H9 (cell line): ENCODE data around the gene GSTO2. TPM values are rescaled to one million over a fixed set of nuclear protein-coding genes. Genes with fewer than 3 reads are reported as not detected.
A peak's percentile ranks its signal among the peaks of the same experiment; 100 is the strongest.

Source experiments
- DNase-seq: peaks from one replicate; pipeline ENCODE4 v3.0.0-alpha.2; 2017
- H2AFZ ChIP-seq: one replicate; pipeline ENCODE4 v1.6.1; 2013; ENCODE audit warnings: mild to moderate bottlenecking, low read length, control low read depth, moderate library complexity
- H2AK5ac ChIP-seq: 2 replicates; pipeline ENCODE4 v1.6.1; 2013; ENCODE audit warnings: low read length, control low read depth, mixed read lengths; ENCODE audit not compliant: insufficient read length
- H2BK120ac ChIP-seq: one replicate; pipeline ENCODE4 v1.6.1; 2013; ENCODE audit warnings: low read depth, mild to moderate bottlenecking, low read length, control low read depth, inconsistent platforms; ENCODE audit not compliant: poor library complexity, severe bottlenecking
- H2BK12ac ChIP-seq: 2 replicates; pipeline ENCODE4 v1.6.1; 2013; ENCODE audit warnings: low read length, control low read depth, mixed read lengths, low read depth; ENCODE audit not compliant: insufficient read length
- H2BK15ac ChIP-seq: 2 replicates; pipeline ENCODE4 v1.6.1; 2013; ENCODE audit warnings: low read depth, low read length, control low read depth
- H2BK20ac ChIP-seq: one replicate; pipeline ENCODE4 v1.6.1; 2013; ENCODE audit warnings: low read depth, mild to moderate bottlenecking, low read length, control low read depth, inconsistent platforms; ENCODE audit not compliant: poor library complexity, severe bottlenecking
- H2BK5ac ChIP-seq: 2 replicates; pipeline ENCODE4 v1.6.1; 2013; ENCODE audit warnings: low read length, control low read depth, mixed read lengths; ENCODE audit not compliant: insufficient read length
- H3K14ac ChIP-seq: 2 replicates; pipeline ENCODE4 v1.6.1; 2013; ENCODE audit warnings: low read length, control low read depth; ENCODE audit not compliant: insufficient read depth
- H3K18ac ChIP-seq: 2 replicates; pipeline ENCODE4 v1.6.1; 2013; ENCODE audit warnings: low read depth, mild to moderate bottlenecking, mixed read lengths, low read length, control low read depth; ENCODE audit not compliant: insufficient read length
- H3K23ac ChIP-seq: 2 replicates; pipeline ENCODE4 v1.6.1; 2013; ENCODE audit warnings: low read length, control low read depth, mixed read lengths, low read depth; ENCODE audit not compliant: insufficient read length
- H3K23me2 ChIP-seq: 2 replicates; pipeline ENCODE4 v1.6.1; 2013; ENCODE audit warnings: low read depth, mild to moderate bottlenecking, mixed read lengths, low read length, control low read depth; ENCODE audit not compliant: insufficient read length, poor library complexity, severe bottlenecking
- H3K27ac ChIP-seq: 2 replicates; pipeline ENCODE4 v1.5.1; 2013; ENCODE audit warnings: low read length, control low read depth, mixed read lengths, low read depth; ENCODE audit not compliant: insufficient read length
- H3K27me3 ChIP-seq: 2 replicates; pipeline ENCODE4 v1.6.1; 2013; ENCODE audit warnings: low read length, control low read depth, inconsistent platforms; ENCODE audit not compliant: insufficient read depth
- H3K4ac ChIP-seq: 2 replicates; pipeline ENCODE4 v1.6.1; 2013; ENCODE audit warnings: low read depth, mild to moderate bottlenecking, control low read depth, inconsistent platforms, low read length, moderate library complexity
- H3K4me1 ChIP-seq: 2 replicates; pipeline ENCODE4 v1.6.1; 2013; ENCODE audit warnings: low read length, control low read depth, inconsistent platforms; ENCODE audit not compliant: insufficient read depth
- H3K4me2 ChIP-seq: 2 replicates; pipeline ENCODE4 v1.6.1; 2013; ENCODE audit warnings: low read length, control low read depth, mixed read lengths; ENCODE audit not compliant: insufficient read length, insufficient read depth
- H3K56ac ChIP-seq: 2 replicates; pipeline ENCODE4 v1.6.1; 2013; ENCODE audit warnings: low read depth, mild to moderate bottlenecking, mixed read lengths, low read length, control low read depth; ENCODE audit not compliant: insufficient read length
- H3K79me1 ChIP-seq: 2 replicates; pipeline ENCODE4 v1.6.1; 2013; ENCODE audit warnings: low read depth, mild to moderate bottlenecking, moderate library complexity, low read length, control low read depth, inconsistent platforms; ENCODE audit not compliant: insufficient read depth, poor library complexity, severe bottlenecking
- H3K79me2 ChIP-seq: 2 replicates; pipeline ENCODE4 v1.6.1; 2013; ENCODE audit warnings: low read length, control low read depth, inconsistent platforms; ENCODE audit not compliant: insufficient read depth
- H3K9ac ChIP-seq: 2 replicates; pipeline ENCODE4 v1.6.1; 2013; ENCODE audit warnings: low read length, control low read depth, mixed read lengths; ENCODE audit not compliant: insufficient read length; ENCODE audit errors: extremely low read depth
- H3K9me3 ChIP-seq: one replicate; pipeline ENCODE4 v1.6.1; 2013; ENCODE audit warnings: low read depth, low read length, inconsistent platforms; ENCODE audit not compliant: control insufficient read depth
- H3T11ph ChIP-seq: one replicate; pipeline ENCODE4 v1.6.1; 2013; ENCODE audit warnings: mild to moderate bottlenecking, low read length, control low read depth, inconsistent platforms
- H4K20me1 ChIP-seq: one replicate; pipeline ENCODE4 v1.6.1; 2013; ENCODE audit not compliant: control insufficient read depth, insufficient read length, insufficient read depth
- H4K5ac ChIP-seq: 2 replicates; pipeline ENCODE4 v1.6.1; 2013; ENCODE audit warnings: low read depth, mild to moderate bottlenecking, mixed read lengths, low read length, control low read depth; ENCODE audit not compliant: insufficient read length
- H4K8ac ChIP-seq: replicated peaks from 2 replicates; pipeline ENCODE4 v1.6.1; 2013; ENCODE audit warnings: low read length, control low read depth, mixed read lengths, low read depth; ENCODE audit not compliant: insufficient read length
- H4K91ac ChIP-seq: 2 replicates; pipeline ENCODE4 v1.6.1; 2013; ENCODE audit warnings: low read depth, mild to moderate bottlenecking, moderate library complexity, mixed read lengths, low read length, control low read depth; ENCODE audit not compliant: insufficient read length
- H3K27ac Mint-ChIP-seq, 3 experiments: 2 replicates in 2 of 3; 3 replicates in 1 of 3; pipeline ENCODE4 v1.8.0; 2020 to 2021; ENCODE audit warnings: mixed read lengths in 3 of 3, mild to moderate bottlenecking in 1 of 3, moderate library complexity in 1 of 3
- H3K27me3 Mint-ChIP-seq: 2 replicates; pipeline ENCODE4 v1.8.0; 2021; ENCODE audit warnings: low read depth, mild to moderate bottlenecking, moderate library complexity, mixed read lengths
- H3K36me3 Mint-ChIP-seq, 3 experiments: 2 replicates in 2 of 3; 3 replicates in 1 of 3; pipeline ENCODE4 v1.8.0; 2020 to 2021; ENCODE audit warnings: low read depth in 3 of 3, mixed read lengths in 3 of 3; ENCODE audit not compliant: insufficient read depth in 1 of 3
- H3K4me1 Mint-ChIP-seq, 2 experiments: 2 replicates each; pipeline ENCODE4 v1.8.0; 2020; ENCODE audit warnings: mixed read lengths in 2 of 2
- H3K4me3 Mint-ChIP-seq, 2 experiments: 2 replicates in 1 of 2; 3 replicates in 1 of 2; pipeline ENCODE4 v1.8.0; 2020 to 2021; ENCODE audit warnings: mild to moderate bottlenecking in 2 of 2, mixed read lengths in 2 of 2, moderate library complexity in 1 of 2
- H3K9me3 Mint-ChIP-seq, 2 experiments: 2 replicates in 1 of 2; 3 replicates in 1 of 2; pipeline ENCODE4 v1.8.0; 2020; ENCODE audit warnings: mild to moderate bottlenecking in 2 of 2, mixed read lengths in 2 of 2, moderate library complexity in 1 of 2
- WGBS: extraction: QIAGEN DNeasy Blood & Tissue Kit; methylation state at CpG from one replicate; pipeline ENCODE4 v1.1.7; 2013; ENCODE audit warnings: missing lambda C conversion rate, low lambda C conversion rate, mixed read lengths; ENCODE audit not compliant: insufficient read length; ENCODE audit errors: extremely low coverage; 5-methylcytosine and 5-hydroxymethylcytosine counted together
- total RNA-seq: library from RNA; stranded (reverse); gene quantifications from 2 replicates; pipeline ENCODE4 v1.2.1, GENCODE V29; 2021
- TF ChIP-seq, protein P1 (sequence below): fragments of 200-600 bp; sonication (generic); conservative IDR thresholded peaks from 3 replicates; pipeline ENCODE4 v1.8.0; 2021; ENCODE audit warnings: antibody characterized with exemption, mild to moderate bottlenecking

The GSTO2 gene
- total RNA-seq, 1 experiment from 2014 or later = 14.5 TPM

DNA sequence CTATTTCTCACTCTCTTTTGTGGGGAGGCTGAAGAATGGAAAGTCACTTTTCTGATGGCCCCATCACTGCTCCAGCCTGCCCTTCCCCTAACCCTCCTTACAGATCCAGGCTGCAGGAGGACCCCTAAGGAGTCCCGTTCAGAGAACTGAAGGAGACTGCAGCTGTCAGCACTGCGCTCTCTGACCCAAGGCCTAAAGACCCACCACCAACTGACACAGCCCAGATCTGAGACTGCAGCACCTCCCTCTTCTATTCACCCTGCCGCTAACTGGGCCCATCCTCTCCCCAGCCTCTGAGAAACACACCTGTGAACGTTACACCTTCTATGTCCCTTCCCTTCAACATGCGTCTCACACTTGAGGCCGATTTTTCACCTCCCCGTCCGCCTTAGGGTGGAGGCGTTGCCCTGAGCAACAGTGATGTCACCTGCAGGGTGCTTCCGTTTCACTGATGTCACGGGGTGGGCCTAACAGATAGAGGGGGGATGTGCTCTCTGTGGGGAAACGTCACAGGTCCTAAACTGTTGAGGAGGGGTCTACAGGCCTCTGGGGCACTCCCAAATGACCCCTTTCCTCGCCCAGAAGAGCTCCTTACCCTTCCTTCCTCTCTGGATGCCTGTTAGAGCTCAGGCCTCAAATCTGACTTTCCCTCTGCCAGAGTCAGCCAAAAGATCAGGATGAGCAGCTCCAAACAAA, 64.2 kb downstream of the GSTO2 start:
- Histone ChIP-seq H3K79me1 (no peaks in the 10 kb centered on the region), H2BK120ac (no peak overlapping the region), H3K4me2 (no peak overlapping the region), H3K4ac (no peak overlapping the region), H4K20me1 (peaks cover 3% of the 10 kb centered on the region), H2BK20ac (no peak overlapping the region), H3K27me3 (no peaks in the 10 kb centered on the region), H3K14ac (no peak overlapping the region), H3K9me3 (no peaks in the 10 kb centered on the region), H3K18ac (no peak overlapping the region), H3K56ac (no peak overlapping the region), H4K8ac (no peak overlapping the region), H3K4me1 (peaks cover 39% of the 10 kb centered on the region; the same call in 1 of the 2 replicates), H3K23ac (no peak overlapping the region), H2BK5ac (no peak overlapping the region), H3K79me2 (peaks cover 33% of the 10 kb centered on the region; the same call in 1 of the 2 replicates), H2AK5ac (no peak overlapping the region), H3T11ph (no peak overlapping the region), H3K9ac (no peak overlapping the region), H3K23me2 (peaks cover 7% of the 10 kb centered on the region), H4K5ac (no peak overlapping the region), H2BK12ac (no peak overlapping the region), H3K27ac (no peak overlapping the region), H2BK15ac (no peak overlapping the region), H4K91ac (no peak overlapping the region), H2AFZ (no peak overlapping the region)
- peak overlapping the region in 1 of 2 experiments; percentile 55; a peak in 2 of 5 replicates for H3K4me3 Mint-ChIP-seq
- peaks cover 79 to 83% of the 10 kb centered on the region in 2 experiments for H3K4me1 Mint-ChIP-seq
- peak overlapping the region; percentile 72 to 91 (median 88) for H3K27ac Mint-ChIP-seq
- no CpG with 5 or more reads among the region's 13 CpGs for WGBS
- H3K36me3 Mint-ChIP-seq = peaks cover 2 to 5% (median 3%) of the 10 kb centered on the region in 3 experiments; a peak in 3 of 7 replicates
- H3K27me3 Mint-ChIP-seq = no peaks in the 10 kb centered on the region; the same call in 1 of the 2 replicates
- no peak for DNase-seq
- TF ChIP-seq, protein P1, sequence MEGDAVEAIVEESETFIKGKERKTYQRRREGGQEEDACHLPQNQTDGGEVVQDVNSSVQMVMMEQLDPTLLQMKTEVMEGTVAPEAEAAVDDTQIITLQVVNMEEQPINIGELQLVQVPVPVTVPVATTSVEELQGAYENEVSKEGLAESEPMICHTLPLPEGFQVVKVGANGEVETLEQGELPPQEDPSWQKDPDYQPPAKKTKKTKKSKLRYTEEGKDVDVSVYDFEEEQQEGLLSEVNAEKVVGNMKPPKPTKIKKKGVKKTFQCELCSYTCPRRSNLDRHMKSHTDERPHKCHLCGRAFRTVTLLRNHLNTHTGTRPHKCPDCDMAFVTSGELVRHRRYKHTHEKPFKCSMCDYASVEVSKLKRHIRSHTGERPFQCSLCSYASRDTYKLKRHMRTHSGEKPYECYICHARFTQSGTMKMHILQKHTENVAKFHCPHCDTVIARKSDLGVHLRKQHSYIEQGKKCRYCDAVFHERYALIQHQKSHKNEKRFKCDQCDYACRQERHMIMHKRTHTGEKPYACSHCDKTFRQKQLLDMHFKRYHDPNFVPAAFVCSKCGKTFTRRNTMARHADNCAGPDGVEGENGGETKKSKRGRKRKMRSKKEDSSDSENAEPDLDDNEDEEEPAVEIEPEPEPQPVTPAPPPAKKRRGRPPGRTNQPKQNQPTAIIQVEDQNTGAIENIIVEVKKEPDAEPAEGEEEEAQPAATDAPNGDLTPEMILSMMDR = no peak
- H3K9me3 Mint-ChIP-seq = no peaks in the 10 kb centered on the region
